HUDEP-2 (cell line): ENCODE measurements around the gene DHRS7B.
"Not testable (repeated sequence)": the region's sequence is repeated elsewhere in the genome, so short reads cannot be mapped to it uniquely, and the experiment has no call there.

Experiments
- DNase-seq, 76 experiments: peaks; one replicate each; lab custom pipeline; 2025; ENCODE audit not compliant: unreplicated experiment in 76 of 76; lab: John Stamatoyannopoulos, UW

The DHRS7B gene

DNA sequence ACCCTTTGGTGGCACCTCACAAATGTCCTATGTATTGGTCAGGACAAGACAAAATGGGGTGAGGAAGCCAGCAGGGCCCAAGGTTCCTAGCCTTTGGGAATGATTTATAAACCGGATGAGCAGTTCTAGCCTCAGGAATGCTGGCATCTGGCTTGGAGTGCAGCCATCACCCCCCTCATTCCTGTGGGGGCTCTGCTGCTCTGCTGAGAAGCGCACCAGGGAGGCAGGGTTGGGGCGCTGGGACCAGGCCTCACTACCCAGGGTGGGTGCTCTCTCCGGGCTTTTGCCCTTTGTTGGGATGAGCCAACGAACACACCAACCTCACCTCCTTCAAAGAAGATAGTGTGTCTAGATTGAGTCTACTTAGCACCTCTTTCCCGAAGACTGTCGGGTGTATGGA lies 47.9 kb downstream of the DHRS7B start:
- no peak for DNase-seq

- no peak for DNase-seq
Observed at GRCh38 chr17:21176773-21177395, 50.1 kb downstream of the DHRS7B start.

- DNase-seq, result no peak
Observed at GRCh38 chr17:21177401-21177800, 50.6 kb downstream of the DHRS7B start.

DNA sequence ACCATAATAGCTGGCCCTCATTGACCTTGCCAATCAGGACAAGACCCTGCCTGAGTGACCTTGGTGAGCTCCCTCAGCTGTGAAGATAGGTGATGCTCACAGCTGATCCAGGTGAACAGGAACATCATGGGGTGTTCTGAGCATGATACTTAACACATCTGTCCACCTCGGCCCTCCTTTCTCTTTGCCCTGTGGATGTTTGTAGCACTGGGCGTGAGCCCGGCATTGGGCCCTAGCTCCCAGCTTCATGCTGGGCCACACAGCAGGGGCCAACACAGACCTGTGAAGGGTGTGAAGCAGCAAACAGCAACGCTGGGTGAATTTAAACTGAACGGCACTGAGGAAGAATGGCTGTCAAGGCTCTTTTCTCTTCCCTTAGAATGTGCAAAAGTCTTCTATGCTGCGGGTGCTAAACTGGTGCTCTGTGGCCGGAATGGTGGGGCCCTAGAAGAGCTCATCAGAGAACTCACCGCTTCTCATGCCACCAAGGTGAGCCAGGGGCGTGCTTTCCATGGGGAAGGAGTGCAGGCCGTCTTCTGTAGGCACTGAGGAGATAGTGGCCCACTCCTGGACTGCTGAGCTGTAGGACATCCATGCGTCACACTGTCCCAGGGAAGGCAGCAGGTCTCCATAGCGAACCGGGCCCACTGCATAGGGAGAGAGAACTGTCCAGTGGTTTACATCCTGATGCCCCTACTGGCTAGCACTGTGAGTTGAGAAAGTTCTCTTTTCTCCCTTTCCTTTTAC lies 51.3 kb downstream of the DHRS7B start:
- DNase-seq, result no peak

GRCh38 chr17:21183468-21183867 lies 56.7 kb downstream of the DHRS7B start:
- no peak for DNase-seq

GRCh38 chr17:21184570-21184969 lies 57.8 kb downstream of the DHRS7B start:
- DNase-seq, result no peak

DNA sequence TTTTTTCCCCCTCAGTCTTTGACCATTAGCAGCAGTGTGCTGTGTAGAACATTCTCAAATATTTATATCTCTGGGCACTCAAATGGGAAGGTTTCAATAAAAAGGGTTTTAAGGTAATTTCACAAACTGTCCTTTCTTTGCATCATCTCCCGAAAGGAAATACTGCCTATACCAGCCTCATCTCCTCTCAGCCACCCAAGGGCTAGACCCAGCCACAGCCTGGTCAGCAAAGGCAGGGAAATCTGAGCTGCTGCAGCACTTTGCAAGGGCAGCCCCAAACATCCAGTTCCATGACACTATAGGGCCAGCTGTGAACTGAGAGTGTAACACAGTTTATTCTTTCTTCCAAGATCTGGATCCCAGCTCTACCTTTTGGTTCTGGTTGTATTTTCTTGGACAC lies 58.3 kb downstream of the DHRS7B start:
- DNase-seq, result no peak

DNA sequence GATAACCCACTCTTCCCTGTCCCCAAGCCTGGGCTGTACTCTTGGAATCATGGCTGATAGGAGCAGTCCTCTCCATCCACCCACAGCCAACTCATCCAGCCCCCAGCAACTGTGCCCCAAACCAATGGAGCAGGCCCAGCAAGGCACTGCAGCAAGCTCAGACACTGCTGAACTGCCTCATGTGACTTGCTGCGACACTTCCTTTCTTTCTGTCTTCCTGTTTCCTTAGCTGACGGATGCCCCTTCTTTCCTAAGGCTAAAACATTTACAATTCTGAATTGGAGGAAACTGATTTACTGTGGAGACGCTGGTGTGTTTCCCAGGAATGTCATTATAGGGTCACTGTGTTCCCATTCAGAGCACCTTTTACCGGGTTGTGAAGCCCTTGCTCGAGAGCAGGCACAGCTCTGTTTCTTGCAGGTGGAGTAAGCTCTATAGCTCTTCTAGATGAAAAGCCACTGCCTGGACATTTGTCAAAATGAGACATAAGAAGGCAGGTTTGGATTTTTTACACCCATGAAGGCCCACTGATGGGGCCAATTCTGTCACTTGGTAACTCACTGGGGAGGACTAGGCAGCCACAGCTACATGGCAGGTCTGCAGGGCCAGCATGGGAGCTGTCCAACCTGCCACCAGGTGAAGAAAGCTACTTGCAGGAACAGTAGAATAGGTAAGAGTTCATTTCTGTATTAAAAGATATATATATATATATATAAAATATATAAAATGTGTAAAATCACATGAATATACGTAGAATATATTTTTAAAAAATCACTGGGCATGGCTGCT lies 59.8 kb downstream of the DHRS7B start:
- no peak for DNase-seq

DNA sequence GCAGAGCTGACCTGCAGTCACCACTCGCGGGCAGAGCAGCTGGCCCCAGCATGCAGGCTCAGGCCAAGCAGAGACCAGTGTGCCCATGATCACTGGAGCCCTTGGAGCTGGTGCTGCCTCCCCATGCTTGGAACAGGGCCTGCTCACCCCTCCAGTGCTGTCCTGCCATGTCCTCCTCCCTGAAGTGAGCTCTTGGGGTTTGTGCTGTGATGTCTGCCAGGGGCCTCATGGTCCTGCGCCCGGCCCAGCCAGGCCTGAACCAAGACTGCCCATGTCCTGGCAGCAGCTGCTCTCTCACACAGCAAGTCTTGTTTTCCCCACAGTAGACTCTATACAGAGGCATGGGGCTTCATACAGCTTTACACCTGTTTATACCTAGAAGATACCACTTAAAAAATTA lies 62.6 kb downstream of the DHRS7B start:
- DNase-seq, result no peak

DNA sequence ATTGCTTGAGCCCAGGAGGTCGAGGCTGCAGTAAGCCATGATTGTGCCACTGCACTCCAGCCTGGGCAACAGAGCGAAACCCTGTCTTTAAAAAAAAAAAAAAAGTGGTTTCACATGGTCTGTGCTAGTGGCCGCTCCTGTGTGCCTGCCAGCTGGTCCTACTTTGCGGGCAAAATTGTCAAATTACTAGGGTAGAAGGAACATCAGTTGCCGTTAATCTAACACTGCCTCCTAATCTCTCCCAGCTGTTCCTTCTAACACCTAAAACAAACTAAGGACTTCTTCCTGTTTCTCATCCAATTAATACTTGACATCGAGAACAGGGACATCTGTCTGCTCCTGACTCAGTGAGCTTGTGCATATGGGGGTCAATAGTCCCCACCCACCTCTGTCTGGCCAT lies 63.3 kb downstream of the DHRS7B start:
- DNase-seq, result no peak

- no peak for DNase-seq
Observed at GRCh38 chr17:21191698-21192097, 64.9 kb downstream of the DHRS7B start.

- not testable (repeated sequence) for DNase-seq
Observed at GRCh38 chr17:21192414-21192813, 65.7 kb downstream of the DHRS7B start.

- no peak for DNase-seq
Observed at GRCh38 chr17:21193031-21193430, 66.3 kb downstream of the DHRS7B start.

GRCh38 chr17:21194226-21194625 lies 67.5 kb downstream of the DHRS7B start:
- DNase-seq, result no peak

DNA sequence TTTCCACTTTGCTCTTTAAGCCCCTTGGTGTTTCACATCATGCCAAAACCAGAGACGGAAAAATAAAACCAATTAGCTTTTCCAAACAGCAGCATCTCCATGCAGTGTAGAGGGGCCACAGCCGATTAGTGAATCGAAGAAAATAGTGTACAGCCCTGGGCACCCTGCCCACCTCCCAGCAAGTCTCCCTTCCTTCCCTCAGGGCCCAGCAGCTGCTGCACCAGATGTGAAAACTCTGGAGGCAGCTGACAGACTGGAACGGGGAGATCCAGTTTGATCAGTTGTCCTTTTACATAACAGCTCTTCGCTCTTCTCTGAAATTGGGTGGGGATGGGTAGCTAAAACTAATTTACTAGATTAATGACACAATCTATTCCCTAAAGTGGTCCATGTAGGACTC lies 67.9 kb downstream of the DHRS7B start:
- DNase-seq, result no peak

DNA sequence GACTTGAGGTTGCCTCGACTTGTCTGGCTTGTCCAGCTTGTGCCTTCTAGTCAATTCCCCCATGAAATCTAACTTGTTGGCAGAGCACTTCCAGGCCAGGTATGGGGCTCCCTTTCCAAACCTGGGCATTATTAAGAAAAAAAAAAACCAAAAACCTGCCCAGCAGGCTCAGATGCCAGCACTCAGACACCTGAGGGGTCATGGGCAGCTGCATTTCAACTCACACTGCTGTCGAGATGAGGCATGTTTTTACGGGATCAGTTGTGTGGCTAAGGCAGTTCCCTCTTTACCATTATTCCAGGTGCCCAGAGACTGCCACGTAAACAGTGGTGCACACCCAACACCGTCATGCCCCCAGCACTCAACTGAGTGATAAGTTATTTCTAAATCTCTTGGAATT lies 69.4 kb downstream of the DHRS7B start:
- DNase-seq, result no peak

GRCh38 chr17:21198411-21198810 lies 71.6 kb downstream of the DHRS7B start:
- DNase-seq, result no peak

DNA sequence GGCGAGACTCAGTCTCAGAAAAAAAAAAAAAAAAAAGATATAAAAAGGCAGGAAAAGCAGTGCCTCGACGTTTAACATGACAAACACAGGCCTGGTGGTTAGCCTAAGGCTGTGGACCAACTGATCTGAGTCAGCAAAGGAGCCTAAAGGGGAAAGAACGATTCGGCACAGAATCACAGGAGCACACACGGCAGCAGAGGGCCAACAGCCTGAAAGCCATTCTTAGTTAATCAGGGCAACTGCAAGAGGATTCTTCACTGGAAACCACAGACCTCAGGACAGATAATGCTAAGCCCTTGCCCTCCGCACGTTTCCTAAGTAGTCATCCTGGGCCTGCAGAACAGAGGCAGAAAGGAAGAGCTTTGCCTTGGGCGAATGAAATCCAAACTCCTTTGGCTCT lies 72.5 kb downstream of the DHRS7B start:
- DNase-seq, result peak in 24 of 76 experiments; percentile 6 to 51 (median 28)

DNA sequence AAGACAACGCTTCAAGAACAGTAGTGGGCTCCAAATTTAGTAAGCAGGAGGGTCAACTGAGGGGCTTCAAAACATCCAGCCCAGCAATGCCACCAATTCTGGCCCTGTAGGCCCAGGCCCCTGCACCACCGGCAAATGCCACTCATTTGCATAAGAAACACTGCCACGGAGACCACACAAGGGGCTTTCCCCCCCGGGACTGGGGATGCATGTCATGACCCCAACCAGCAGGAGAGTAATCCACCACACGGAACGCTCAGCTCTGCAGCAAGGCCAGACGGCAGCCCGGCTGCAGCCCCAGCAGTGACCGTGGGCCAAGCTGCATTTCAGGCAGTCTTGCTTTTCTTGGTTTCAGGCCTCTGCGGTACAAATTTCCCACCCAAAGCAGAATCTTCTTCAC lies 73.1 kb downstream of the DHRS7B start:
- DNase-seq, result no peak

DNA sequence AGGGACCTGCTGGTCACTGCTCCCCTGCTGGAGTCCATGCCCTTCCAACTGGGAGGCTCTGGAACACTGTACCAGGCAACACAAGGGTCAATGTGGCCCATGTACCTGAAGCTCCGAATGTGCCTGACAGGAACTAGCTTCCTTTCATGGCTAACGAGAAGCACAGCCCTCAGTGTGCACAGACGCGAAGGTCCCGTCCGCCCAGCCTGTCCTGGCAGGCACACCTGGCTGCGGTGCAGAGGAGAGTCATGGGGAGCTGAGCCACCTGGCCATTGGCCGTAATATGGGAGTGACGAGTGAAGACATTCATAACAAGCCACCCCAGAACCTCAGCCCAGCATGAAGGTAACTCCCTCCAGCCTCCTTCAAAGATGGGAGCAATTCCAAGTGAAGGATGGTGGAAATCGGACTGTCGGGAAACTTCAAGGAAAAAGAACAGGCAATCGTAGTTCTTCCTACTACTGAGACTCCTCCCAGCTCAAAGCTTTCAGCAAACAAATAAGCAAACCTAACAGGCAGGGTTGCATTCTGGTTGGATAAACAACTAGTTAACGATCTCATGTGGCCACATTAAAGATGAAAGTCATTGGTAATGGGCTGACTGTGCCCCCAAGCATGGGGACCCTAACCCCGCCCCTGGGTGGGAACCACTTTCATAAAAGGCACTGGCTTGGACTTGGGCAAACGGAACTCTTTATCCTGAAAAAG lies 74.0 kb downstream of the DHRS7B start:
- DNase-seq, result no peak

DNA sequence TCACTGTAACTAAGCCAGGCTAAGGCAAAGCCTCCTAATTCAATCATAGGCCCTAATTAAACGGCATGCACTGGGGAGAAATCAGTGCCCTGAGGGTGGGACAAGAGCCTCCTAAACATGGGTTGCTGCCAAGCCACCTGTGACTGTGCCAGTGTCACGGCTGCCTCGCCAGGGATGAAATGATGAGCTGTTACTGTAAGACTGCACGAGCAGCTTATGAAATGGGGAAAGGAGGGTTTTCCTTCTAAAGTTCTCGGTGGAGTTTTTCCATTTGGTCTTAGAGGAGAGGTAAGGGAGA lies 74.5 kb downstream of the DHRS7B start:
- DNase-seq, result no peak
